Measurements from ENCODE around the gene ZDHHC24.
"Not testable (repeated sequence)": the region's sequence is repeated elsewhere in the genome, so short reads cannot be mapped to it uniquely, and the experiment has no call there.

ZDHHC24 gene, protein sequence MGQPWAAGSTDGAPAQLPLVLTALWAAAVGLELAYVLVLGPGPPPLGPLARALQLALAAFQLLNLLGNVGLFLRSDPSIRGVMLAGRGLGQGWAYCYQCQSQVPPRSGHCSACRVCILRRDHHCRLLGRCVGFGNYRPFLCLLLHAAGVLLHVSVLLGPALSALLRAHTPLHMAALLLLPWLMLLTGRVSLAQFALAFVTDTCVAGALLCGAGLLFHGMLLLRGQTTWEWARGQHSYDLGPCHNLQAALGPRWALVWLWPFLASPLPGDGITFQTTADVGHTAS

GRCh38 chr11:66545701-66546367 lies at the start of gene ZDHHC24:
Gene ZDHHC24, minus strand, starts transcription at chr11:66546048. Its CDS starts 45 bp downstream, at chr11:66546003.
- DNase-seq = peak; percentile 93

- no peak for DNase-seq
These were observed 49.5 kb upstream of the ZDHHC24 start for GRCh38 chr11:66595245-66595904.

GRCh38 chr11:66593650-66594049 lies 47.8 kb upstream of the ZDHHC24 start:
- DNase-seq = no peak

- no peak for DNase-seq
These were observed 47.4 kb upstream of the ZDHHC24 start for GRCh38 chr11:66593303-66593635.

GRCh38 chr11:66592457-66593302 lies 46.8 kb upstream of the ZDHHC24 start, which contains the start of the genes CCDC87 and CCS:
Gene CCDC87, minus strand, starts transcription at chr11:66593063. Its CDS starts 48 bp downstream, at chr11:66593015.
Gene CCS, plus strand, starts transcription at chr11:66593185. Its CDS starts 77 bp downstream, at chr11:66593262.
- DNase-seq = peak; percentile 87

GRCh38 chr11:66591175-66591574 lies 45.3 kb upstream of the ZDHHC24 start:
- DNase-seq = no peak

GRCh38 chr11:66589996-66590675 lies 44.3 kb upstream of the ZDHHC24 start:
- DNase-seq = no peak

GRCh38 chr11:66589315-66589714 lies 43.5 kb upstream of the ZDHHC24 start:
- not testable (repeated sequence) for DNase-seq

DNA sequence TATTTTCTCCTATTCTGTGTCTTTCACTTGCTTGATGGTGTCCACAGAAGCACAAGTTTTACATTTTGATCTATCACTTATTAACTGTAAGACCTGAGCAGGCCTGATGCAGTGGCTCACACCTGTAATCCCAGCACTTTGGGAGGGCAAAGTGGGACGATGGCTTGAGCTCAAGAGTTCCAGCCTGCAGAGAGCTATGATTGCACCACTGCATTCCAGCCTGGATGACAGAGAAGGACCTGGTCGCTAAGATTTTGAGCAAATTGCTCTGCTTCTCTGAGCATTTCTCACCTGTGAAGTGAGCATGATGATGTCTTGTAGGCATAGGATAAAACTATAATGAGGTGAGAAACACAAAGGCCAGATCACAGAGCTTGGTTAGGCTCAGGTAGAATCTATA lies 40.3 kb upstream of the ZDHHC24 start:
- no peak for DNase-seq

DNA sequence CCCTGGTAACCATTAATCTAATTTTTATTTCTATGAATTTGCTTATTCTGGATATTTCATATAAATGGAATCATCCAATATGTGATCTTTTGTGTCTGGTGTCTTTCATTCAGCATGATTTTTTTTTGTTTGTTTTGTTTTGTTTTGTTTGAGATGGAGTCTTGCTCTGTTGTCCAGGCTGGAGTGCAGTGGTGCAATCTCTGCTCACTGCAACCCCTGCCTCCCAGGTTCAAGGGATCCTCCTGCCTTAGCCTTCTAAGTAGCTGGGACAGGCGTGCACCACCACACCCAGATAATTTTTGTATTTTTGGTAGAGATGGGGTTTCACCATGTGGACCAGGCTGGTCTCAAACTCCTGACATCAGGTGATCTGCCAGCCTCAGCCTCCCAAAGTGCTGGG lies 39.6 kb upstream of the ZDHHC24 start:
- DNase-seq = not testable (repeated sequence)

GRCh38 chr11:66582565-66583147 lies 36.8 kb upstream of the ZDHHC24 start:
- DNase-seq = not testable (repeated sequence)

DNA sequence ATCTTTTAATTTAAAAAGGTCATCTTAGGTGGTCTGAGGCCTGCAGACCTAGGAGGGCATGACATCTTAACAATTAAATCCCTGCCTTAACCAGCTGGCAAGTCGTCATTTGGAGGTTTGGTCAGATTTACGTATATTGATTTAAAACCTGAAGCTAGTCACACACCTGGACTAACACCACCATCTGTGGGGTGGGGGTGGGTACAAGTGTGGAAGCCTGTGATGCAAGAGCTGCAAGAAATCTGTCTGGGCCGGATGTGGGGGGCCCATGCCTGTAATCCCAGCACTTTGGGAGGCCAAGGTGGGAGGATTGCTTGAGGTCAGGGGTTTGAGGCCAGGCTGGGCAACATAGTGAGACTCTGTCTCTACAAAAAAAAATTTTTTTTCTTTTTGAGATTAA lies 35.4 kb upstream of the ZDHHC24 start:
- no peak for DNase-seq

- no peak for DNase-seq
These were observed 35.0 kb upstream of the ZDHHC24 start for GRCh38 chr11:66580803-66581202.

DNA sequence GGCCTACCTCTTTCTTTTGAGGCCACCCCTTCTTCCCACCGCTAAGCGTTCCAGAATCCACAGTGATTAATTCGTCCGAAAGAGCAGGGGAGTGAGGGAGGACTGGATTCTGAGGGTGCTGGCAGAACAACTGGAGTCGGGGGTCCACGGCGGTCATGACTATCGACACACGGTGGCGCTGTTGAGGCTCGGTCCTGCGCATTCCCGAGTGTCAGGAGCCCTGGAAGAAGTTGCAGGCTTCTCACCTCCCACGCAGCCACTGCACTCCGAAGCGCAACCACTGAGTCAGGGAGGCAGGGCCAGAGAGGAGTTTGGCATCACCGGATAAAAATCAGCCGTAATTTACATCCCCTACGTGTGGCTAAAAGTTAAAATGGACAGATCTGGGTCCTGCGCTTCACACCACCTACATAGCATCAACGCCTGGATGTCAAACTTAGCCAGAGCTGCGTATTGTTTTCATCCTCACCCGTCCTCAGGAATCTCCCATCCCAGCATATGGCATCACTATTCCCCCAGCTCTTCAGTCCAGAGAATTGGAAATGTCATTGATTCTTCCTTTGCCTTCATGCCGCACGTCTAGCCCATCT lies 33.3 kb upstream of the ZDHHC24 start:
- peak; percentile 43 for DNase-seq

DNA sequence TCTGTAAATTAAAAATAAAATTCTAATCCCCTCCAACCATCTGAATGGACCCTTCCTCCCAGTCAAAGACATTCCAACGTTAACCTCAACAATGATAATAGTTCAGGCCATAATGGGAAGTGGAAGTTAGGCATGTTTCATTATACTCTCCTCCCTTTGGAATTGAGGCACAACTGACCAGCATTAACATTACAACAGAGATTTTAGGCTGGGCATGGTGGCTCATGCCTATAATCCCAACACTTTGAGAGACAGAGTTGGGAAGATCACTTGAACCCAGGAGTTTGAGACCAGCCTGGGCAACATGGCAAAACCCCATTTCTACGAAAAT lies 25.0 kb upstream of the ZDHHC24 start:
- DNase-seq = no peak

- no peak for DNase-seq
These were observed 24.4 kb upstream of the ZDHHC24 start for GRCh38 chr11:66570079-66570849.

GRCh38 chr11:66569076-66569475 lies 23.2 kb upstream of the ZDHHC24 start:
- no peak for DNase-seq

DNA sequence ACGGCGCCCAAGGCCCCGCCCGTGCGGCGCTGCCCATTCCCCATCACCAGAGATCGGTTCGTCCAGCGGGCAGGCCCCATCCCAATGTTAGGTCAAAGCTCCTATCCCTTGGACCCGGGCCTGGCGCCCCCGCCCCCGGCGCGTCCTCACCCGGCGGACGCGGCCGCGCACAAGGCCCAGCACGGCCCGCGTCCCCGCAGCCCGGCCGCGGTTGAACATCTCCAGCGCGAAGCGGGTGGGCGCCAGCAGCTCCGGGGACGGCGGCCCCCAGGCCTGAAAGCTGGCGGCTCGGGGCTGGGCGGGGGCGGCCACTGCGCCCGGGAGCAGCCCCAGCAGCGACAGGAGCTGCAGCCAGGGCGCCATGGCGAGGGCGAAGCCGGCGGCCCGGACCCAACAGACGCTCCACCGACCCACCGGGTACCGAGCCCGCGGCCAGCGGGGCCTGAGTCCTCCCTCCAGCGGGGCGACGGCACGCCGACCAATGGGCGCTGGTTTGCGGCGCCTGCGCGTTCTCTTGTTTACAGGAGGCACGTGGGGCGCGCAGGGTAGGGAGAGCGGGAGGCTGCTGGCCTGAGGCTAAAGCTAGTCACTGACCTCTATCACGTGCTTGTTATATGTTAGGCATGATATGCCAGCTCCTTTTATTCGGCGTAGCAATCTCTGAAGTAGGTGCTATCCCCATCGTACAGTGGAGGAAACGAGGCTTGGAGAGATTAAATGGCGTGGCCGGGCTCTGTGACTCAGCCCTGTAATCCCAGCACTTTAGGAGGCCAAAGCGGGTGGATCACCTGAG lies 22.5 kb upstream of the ZDHHC24 start, which contains the start of gene CTSF:
Gene CTSF (minus strand): TSS at position 483 of the 793 bp plus-strand sequence. CDS start 120 bp downstream, at position 363.
- no peak for DNase-seq

DNA sequence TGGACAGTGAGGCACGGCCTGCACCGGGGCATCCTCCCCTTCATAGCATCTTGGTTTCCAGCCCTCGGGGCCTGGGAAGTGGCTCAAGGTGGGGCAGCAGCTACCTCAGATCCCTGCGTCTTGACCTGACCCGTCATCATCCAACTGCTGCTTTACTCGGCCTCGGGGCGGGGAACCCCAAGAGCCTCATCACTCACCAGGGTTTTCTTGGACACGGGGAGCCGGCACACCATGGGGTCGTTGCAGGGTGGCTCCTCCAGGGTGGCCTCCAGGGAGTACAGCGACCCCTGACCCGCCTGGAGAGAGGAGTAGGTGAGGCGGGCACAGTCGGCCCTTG lies 21.9 kb upstream of the ZDHHC24 start:
- DNase-seq = no peak

DNA sequence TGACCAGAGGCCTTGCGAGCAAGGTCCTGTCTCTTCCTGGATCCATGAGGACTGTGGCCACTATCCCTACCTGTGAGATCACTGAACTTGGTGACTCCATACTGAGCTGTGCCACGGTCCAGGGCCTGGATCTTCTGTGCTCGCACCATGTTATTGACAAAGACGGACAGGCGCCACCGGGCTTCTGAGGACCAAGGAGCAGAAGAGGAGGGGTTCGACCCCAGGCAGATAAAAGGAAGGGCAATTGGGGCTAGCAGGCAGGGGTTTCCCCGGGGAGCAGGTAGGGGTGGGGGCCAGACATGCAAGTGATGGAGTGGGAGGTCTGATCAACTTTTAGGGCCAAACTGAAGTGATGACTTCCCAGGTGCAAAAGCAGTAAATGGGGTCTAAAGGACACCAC lies 20.4 kb upstream of the ZDHHC24 start:
- no peak for DNase-seq

Measured in GOT3 (cell line).